ENCODE measurements around the gene NYAP2.

DNA sequence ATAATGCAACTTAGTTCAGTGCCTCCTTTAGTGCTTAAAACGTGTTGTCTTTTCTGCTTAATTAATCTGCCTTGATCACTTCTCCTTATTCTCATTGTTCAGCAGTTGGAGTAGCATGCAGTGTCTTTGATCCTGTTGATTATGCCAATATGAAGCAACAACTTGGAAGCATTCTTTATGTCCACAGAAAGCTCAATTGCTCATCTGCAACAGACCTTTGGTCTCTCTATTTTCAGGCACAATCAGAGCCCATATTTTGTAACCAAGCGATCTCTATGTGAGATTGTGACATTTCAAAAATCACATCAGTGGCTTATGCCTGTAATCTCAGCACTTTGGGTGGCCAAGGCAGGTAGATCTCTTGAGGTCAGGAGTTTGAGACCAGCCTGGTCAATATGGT is 217.3 kb downstream of the NYAP2 start:
- TF ChIP-seq POLR2A (IDR thresholded peaks at IDR 0.05; ENCODE audit: low read depth, low read length) (no peak), USF2 (IDR thresholded peaks at IDR 0.05; ENCODE audit: low read depth, low read length) (no peak), RAD21 (IDR thresholded peaks at IDR 0.05; ENCODE audit: low read length) (no peak), RCOR1 (IDR thresholded peaks at IDR 0.05; ENCODE audit: insufficient replicate concordance, low read length) (no peak), BHLHE40 (IDR thresholded peaks at IDR 0.05; ENCODE audit: low read depth, low read length) (no peak), CEBPB (IDR thresholded peaks at IDR 0.05; ENCODE audit: low read depth, low read length) (no peak), RFX5 (IDR thresholded peaks at IDR 0.05; ENCODE audit: low read depth, low read length) (no peak), SMC3 (IDR thresholded peaks at IDR 0.05; ENCODE audit: low read depth, low read length) (no peak), MAFK (IDR thresholded peaks at IDR 0.05; ENCODE audit: low read depth, low read length) (no peak), MXI1 (IDR thresholded peaks at IDR 0.05; ENCODE audit: borderline replicate concordance, low read depth, low read length) (no peak), MAZ (IDR thresholded peaks at IDR 0.05; ENCODE audit: borderline replicate concordance, low read depth, low read length) (no peak)
- TF ChIP-seq, protein P1, sequence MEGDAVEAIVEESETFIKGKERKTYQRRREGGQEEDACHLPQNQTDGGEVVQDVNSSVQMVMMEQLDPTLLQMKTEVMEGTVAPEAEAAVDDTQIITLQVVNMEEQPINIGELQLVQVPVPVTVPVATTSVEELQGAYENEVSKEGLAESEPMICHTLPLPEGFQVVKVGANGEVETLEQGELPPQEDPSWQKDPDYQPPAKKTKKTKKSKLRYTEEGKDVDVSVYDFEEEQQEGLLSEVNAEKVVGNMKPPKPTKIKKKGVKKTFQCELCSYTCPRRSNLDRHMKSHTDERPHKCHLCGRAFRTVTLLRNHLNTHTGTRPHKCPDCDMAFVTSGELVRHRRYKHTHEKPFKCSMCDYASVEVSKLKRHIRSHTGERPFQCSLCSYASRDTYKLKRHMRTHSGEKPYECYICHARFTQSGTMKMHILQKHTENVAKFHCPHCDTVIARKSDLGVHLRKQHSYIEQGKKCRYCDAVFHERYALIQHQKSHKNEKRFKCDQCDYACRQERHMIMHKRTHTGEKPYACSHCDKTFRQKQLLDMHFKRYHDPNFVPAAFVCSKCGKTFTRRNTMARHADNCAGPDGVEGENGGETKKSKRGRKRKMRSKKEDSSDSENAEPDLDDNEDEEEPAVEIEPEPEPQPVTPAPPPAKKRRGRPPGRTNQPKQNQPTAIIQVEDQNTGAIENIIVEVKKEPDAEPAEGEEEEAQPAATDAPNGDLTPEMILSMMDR (conservative IDR thresholded peaks at IDR 0.05; ENCODE audit: low read depth, low read length): no peak
